ENCODE results near the gene TMIGD3. TPM values are rescaled to one million over a fixed set of nuclear protein-coding genes. Genes with fewer than 3 reads are reported as not detected.
"Not testable (repeated sequence)": the region's sequence is repeated elsewhere in the genome, so short reads cannot be mapped to it uniquely, and the experiment has no call there.

Gene TMIGD3
- under 0.01 and 0.43 TPM in 2 replicates for total RNA-seq

- no peak within 1 kb of the TSS for H3K4me3 ChIP-seq (ENCODE audit: low read depth, low read length)
- TF ChIP-seq CTCF (IDR thresholded peaks at IDR 0.05; ENCODE audit: insufficient read depth, low read depth, low read length): no peak
- DNase-seq (ENCODE audit: low read depth): no peak
Observed at GRCh38 chr1:111503585-111504060, at the start of gene TMIGD3, which contains the start of gene ADORA3. TSS of gene TMIGD3 (minus strand) at chr1:111503633. CDS start at chr1:111503354, 279 bp downstream. TSS of gene ADORA3 (minus strand) at chr1:111503633. CDS start at chr1:111503354, 279 bp downstream.

- no peak for TF ChIP-seq CTCF (IDR thresholded peaks at IDR 0.05; ENCODE audit: insufficient read depth, low read depth, low read length)
- peak; percentile 81 for DNase-seq (ENCODE audit: low read depth)
- H3K4me3 ChIP-seq (ENCODE audit: low read depth, low read length): no peak overlapping the region
Observed at GRCh38 chr1:111553196-111553595, 49.8 kb upstream of the TMIGD3 start.

- no peak overlapping the region for H3K4me3 ChIP-seq (ENCODE audit: low read depth, low read length)
- no peak for TF ChIP-seq CTCF (IDR thresholded peaks at IDR 0.05; ENCODE audit: insufficient read depth, low read depth, low read length)
- no peak for DNase-seq (ENCODE audit: low read depth)
Observed at GRCh38 chr1:111552587-111552986, 49.2 kb upstream of the TMIGD3 start.

- H3K4me3 ChIP-seq (ENCODE audit: low read depth, low read length): no peak overlapping the region
- no peak for TF ChIP-seq CTCF (IDR thresholded peaks at IDR 0.05; ENCODE audit: insufficient read depth, low read depth, low read length)
- no peak for DNase-seq (ENCODE audit: low read depth)
Observed at GRCh38 chr1:111551623-111552411, 48.4 kb upstream of the TMIGD3 start.

- not testable (repeated sequence) for H3K4me3 ChIP-seq (ENCODE audit: low read depth, low read length); DNase-seq (ENCODE audit: low read depth)
Observed at GRCh38 chr1:111547786-111548185, 44.4 kb upstream of the TMIGD3 start.

GRCh38 chr1:111542187-111542586, 38.8 kb upstream of the TMIGD3 start:
- TF ChIP-seq CTCF (IDR thresholded peaks at IDR 0.05; ENCODE audit: insufficient read depth, low read depth, low read length): no peak
- DNase-seq (ENCODE audit: low read depth): no peak
- no peak overlapping the region for H3K4me3 ChIP-seq (ENCODE audit: low read depth, low read length)

GRCh38 chr1:111541721-111542120, 38.3 kb upstream of the TMIGD3 start:
- no peak for TF ChIP-seq CTCF (IDR thresholded peaks at IDR 0.05; ENCODE audit: insufficient read depth, low read depth, low read length)
- no peak overlapping the region for H3K4me3 ChIP-seq (ENCODE audit: low read depth, low read length)
- DNase-seq (ENCODE audit: low read depth): peak; percentile 23
